Jurkat, Clone E6-1 (cell line): ENCODE measurements around the gene DEFB113. TPM values are rescaled to one million over a fixed set of nuclear protein-coding genes. Genes with fewer than 3 reads are reported as not detected.
"Not testable (repeated sequence)": the region's sequence is repeated elsewhere in the genome, so short reads cannot be mapped to it uniquely, and the experiment has no call there.

Experiments
- DNase-seq: peaks from one replicate; pipeline ENCODE4 v3.0.0-alpha.2; 2011; ENCODE audit warnings: low read depth, low spot score
- H3K4me3 ChIP-seq: 2 replicates; pipeline ENCODE4 v1.5.1; 2011; ENCODE audit warnings: mild to moderate bottlenecking, low read length, control low read depth, moderate library complexity
- polyA plus RNA-seq: library from polyadenylated mRNA; unstranded; fragments of >200 nt; gene quantifications from one replicate; pipeline ENCODE4 v1.2.1, GENCODE V29; 2012; ENCODE audit warnings: missing spikeins; ENCODE audit not compliant: insufficient read length, insufficient read depth

Gene DEFB113
- not detected for polyA plus RNA-seq

DNA sequence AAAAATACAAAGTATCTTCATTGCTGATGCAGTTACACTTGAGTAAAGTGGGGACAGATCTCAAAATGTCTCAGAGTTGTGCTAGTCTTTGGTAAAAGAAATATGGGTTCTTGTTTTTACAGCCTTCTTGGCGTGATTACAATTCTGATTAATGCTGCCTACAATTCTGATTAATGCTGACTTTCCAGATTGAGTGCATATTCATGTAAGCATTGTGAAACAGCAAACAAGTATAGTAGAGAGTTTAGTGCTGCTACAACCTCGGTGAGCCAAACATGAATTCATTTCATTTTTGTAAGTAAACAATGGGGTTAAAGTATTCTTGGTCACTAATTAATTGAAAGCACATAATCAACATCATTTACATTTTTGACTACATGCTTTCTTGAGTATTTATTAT, at the start of gene DEFB113:
Gene DEFB113, minus strand, starts transcription at position 21 of the 400 bp plus-strand sequence. Its CDS starts 0 bp downstream, at position 21.
- H3K4me3 ChIP-seq: no peak within 1 kb of the TSS
- DNase-seq: no peak

- no peak for DNase-seq
- H3K4me3 ChIP-seq: no peak overlapping the region
These were observed 38.4 kb upstream of the DEFB113 start for GRCh38 chr6:50007819-50008218.

DNA sequence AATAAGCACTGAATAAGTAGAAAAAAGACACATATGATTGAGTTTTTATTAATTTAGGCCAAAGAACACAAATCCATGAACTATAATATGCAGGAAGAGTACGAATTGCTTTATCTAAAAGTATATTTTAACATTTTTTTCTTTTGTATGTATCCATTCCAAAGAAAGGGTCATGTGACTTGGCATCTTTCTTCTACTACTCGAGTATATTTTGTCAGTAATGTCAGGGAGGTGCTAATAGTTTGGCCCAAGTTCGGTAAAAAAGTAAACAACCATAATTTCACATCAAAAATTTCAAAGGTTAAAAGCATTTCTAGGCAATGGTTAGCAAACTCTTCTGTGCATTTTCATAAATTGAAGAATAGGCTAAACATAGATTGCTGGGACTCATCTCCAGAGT, 33.7 kb upstream of the DEFB113 start:
- H3K4me3 ChIP-seq: no peak overlapping the region
- no peak for DNase-seq

- no peak overlapping the region for H3K4me3 ChIP-seq
- DNase-seq: no peak
These were observed 25.9 kb upstream of the DEFB113 start for GRCh38 chr6:49995278-49995677.

- no peak for DNase-seq
- no peak overlapping the region for H3K4me3 ChIP-seq
These were observed 19.5 kb upstream of the DEFB113 start for GRCh38 chr6:49988900-49989299.

GRCh38 chr6:49987749-49988148, 18.3 kb upstream of the DEFB113 start:
- no peak for DNase-seq
- no peak overlapping the region for H3K4me3 ChIP-seq

GRCh38 chr6:49986551-49986950, 17.1 kb upstream of the DEFB113 start:
- DNase-seq: no peak
- H3K4me3 ChIP-seq: no peak overlapping the region

GRCh38 chr6:49982046-49982445, 12.6 kb upstream of the DEFB113 start:
- no peak overlapping the region for H3K4me3 ChIP-seq
- DNase-seq: no peak

DNA sequence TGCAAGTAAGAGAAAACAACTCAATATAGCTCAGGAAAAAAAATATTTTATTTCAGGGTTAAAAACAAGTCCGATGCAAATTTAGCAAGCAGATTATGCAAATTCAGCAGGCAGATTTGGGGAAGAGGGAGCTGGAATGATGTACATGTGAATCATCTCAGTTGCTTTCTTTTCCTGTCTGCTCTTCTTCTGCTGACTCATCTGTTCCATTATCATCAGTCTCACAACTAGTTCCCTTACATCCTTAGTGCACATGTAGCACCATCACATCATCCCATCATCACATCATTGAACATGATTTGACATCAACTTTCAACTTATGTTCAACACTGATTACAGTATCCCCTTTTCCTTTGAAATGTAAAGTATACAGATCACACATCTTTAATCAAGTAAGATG, 11.5 kb upstream of the DEFB113 start:
- no peak overlapping the region for H3K4me3 ChIP-seq
- no peak for DNase-seq

DNA sequence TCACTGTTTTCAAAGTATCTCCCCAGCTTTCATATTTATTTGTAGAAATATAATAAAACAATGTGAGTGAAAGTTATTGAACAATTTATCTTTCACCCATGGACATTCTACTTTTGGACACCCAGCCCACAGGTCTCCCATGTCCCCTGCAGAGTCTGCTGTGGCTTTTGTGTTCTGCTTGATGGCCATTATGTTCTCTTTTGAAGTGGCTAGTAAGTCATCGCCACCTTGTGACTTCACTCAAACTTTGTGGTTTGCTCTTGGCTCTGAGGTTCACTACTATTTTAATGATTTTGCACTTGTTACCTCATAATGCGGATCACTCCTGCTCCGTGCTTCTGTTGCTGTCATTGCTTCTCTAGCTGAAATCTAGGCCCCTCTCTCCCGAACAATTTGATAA, 10.2 kb upstream of the DEFB113 start:
- no peak for DNase-seq
- H3K4me3 ChIP-seq: no peak overlapping the region

DNA sequence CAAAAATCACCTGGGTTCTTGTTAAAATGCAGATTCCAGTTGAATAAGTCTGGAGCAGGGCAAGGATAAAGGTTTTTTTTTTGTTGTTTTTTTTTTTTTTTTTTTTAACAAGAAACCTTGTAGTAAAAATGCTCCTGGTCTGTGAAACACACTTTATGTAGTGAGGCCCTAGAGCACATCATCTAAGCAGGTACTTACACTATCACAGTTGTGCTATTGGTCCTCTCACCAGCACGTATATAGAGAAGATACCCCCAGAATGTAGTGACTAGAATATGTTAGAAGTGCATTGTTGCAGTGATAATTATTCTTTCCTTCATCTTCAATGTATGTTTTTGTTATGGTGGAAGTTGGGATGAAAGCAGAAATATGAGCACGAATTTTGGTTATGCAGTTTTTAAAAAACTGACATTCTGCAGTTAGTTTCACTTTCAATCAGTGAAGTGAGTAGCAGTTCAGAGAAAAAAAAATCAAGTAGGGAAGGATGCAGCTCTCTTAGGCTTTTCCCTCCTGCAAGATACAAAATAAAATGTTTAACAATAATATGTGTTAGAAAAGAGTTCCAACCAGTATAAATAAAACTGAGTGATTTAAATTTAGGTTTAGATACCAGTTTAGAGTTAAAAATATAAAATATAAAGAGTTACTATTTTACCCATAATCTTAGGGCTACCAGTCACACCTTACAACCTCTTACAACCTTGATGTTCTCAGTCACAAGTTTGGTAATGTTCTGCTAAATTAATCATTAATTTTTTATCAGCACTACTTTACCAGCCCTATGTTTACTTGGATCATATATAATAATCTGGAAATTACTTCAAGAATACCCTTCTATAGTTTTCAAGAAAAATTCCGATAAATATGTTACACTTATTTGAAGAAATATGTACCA, 9.2 kb upstream of the DEFB113 start:
- no peak for DNase-seq
- H3K4me3 ChIP-seq: no peak overlapping the region; the same call in 1 of the 2 replicates

DNA sequence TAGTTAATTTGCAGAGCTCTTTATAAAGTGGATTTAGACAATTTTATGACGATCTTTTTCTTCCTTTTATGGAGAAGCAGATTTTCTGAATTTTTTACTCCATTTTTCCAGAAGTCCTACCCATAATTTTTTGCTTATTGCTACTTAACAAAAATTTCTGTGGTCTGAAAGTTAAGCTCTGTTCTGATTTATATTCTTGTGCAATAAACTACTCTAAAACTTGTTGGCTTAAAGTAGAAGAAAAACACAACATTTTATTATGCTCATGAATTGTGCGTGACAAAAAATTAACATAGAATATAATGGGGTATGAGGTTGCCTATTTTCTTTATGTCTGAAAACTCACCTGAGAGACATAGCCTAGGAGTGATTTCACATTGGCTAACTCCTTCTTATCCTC, 2.6 kb downstream of the DEFB113 start:
- no peak overlapping the region for H3K4me3 ChIP-seq
- no peak for DNase-seq

DNA sequence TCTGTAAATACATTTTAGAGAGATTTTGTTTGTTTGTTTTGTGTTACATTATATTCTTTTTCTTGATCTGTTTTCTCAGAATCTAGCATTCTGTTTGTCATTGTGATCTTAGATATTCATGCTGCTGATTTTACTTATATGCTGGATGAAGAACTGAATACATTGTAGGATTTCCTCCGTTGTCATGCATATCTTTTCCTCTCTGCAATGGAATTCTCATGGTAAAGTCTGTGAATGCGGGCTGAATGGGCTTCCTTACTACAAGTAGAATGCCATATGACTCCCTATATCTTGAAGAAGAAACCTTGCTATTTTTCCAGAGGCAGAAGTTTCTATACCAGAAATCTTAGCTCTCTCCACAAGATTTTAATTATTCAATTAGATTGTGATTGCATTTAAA, 3.1 kb downstream of the DEFB113 start:
- H3K4me3 ChIP-seq: no peak overlapping the region
- DNase-seq: no peak

DNA sequence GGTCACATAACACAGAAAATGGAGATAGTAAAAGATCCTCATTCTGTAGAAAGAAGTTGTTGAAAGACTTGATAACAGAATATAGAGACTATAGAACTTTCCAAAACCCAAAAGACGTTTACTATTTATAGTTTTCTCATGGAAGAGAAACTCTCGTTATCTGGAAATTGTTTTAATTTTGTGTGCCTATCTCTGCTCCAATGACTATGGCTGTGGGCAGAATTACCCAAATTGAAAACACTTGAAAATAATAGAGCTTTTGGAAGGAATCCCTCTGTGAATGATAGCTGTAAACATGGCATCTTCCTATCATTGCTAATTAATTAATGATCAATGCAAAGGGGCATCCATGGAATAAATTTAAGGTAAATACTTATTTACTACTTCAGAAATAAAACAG, 5.4 kb downstream of the DEFB113 start, which contains the start of gene DEFB114:
Gene DEFB114, minus strand, starts transcription at position 101 of the 400 bp plus-strand sequence. Its CDS starts 59 bp downstream, at position 42.
- DNase-seq: no peak

GRCh38 chr6:49958180-49958579, 11.2 kb downstream of the DEFB113 start:
- H3K4me3 ChIP-seq: no peak overlapping the region
- DNase-seq: no peak

More for the DNA sequence above, 5.4 kb downstream of the DEFB113 start, which contains the start of gene DEFB114:
- no peak within 1 kb of the TSS for H3K4me3 ChIP-seq

GRCh38 chr6:49955847-49956246, 13.6 kb downstream of the DEFB113 start:
- no peak for DNase-seq
- H3K4me3 ChIP-seq: no peak overlapping the region

GRCh38 chr6:49951926-49952325, 17.5 kb downstream of the DEFB113 start:
- DNase-seq: no peak
- no peak overlapping the region for H3K4me3 ChIP-seq

DNA sequence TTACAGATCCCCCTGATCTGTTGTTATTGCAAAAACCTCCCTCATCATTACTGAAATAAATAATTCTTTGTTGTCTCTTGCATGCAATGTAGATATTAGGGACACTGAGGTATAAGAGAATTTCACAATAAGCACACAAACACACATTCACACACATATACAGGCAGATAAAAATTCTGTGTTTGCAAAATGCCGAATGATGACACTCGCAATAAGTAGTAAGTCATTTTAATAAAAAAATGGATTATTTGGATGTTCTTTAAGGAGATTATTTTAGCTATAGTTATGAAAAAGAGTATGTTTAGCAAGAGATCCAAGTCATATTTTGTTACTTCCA, 19.0 kb downstream of the DEFB113 start:
- no peak overlapping the region for H3K4me3 ChIP-seq
- DNase-seq: no peak

- DNase-seq: no peak
- no peak overlapping the region for H3K4me3 ChIP-seq
These were observed 20.4 kb downstream of the DEFB113 start for GRCh38 chr6:49949062-49949461.

DNA sequence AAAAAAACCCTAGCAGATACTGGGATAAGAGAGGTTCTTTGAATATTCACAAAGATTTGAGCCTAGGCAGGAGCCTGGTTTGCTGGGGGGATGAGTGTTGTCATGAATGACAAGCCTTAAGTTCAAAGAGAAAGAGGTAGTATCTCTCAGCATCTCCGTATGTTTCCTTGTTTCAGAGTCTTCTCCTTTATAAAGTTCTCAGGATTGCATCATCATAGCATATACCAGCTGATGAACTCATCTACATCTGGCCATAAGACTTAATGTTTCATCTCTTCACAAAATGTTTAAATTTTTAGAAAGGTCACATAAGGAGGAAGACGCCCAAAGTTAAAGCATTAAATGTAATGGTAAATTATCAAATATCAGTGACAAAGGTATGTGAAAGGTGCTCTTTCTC, 22.6 kb downstream of the DEFB113 start:
- H3K4me3 ChIP-seq: no peak overlapping the region
- DNase-seq: no peak

DNA sequence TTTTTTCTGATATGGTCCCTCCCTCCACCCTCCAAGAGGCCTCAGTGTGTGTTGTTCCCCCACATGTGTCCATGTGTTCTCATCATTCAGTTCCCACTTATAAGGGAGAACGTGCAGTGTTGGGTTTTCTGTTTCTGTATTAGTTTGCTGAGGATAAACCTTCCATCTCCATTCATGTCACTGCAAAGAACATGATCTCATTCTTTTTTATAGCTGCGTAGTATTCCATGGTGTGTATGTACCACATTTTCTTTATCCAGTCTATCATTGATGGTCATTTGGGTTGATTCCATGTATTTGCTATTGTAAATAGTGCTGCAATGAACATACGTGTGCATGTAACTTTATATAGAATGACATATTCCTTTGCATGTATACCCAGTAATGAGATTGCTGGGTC, 25.4 kb downstream of the DEFB113 start:
- H3K4me3 ChIP-seq, DNase-seq: not testable (repeated sequence)
